NCI-H2227 (cell line): ENCODE measurements around the gene GALNTL6.

Source experiments
- DNase-seq: peaks from one replicate; lab custom pipeline; 2025; ENCODE audit not compliant: unreplicated experiment; lab: John Stamatoyannopoulos, UW

Gene GALNTL6

GRCh38 chr4:172103456-172103855 lies 290.3 kb downstream of the GALNTL6 start:
- DNase-seq = no peak

GRCh38 chr4:172104539-172104938 lies 291.3 kb downstream of the GALNTL6 start:
- DNase-seq = no peak

- DNase-seq = no peak
Measured at GRCh38 chr4:172105918-172106317, 292.7 kb downstream of the GALNTL6 start.

GRCh38 chr4:172109466-172109865 lies 296.3 kb downstream of the GALNTL6 start:
- no peak for DNase-seq

- no peak for DNase-seq
Measured at GRCh38 chr4:172124656-172125308, 311.6 kb downstream of the GALNTL6 start.

- no peak for DNase-seq
Measured at GRCh38 chr4:172125443-172125842, 312.2 kb downstream of the GALNTL6 start.

GRCh38 chr4:172127168-172127567 lies 314.0 kb downstream of the GALNTL6 start:
- DNase-seq = no peak

- no peak for DNase-seq
Measured at GRCh38 chr4:172129593-172129992, 316.4 kb downstream of the GALNTL6 start.

GRCh38 chr4:172134521-172134920 lies 321.3 kb downstream of the GALNTL6 start:
- DNase-seq = no peak

GRCh38 chr4:172141025-172141424 lies 327.8 kb downstream of the GALNTL6 start:
- no peak for DNase-seq

GRCh38 chr4:172142281-172142741 lies 329.1 kb downstream of the GALNTL6 start:
- DNase-seq = no peak

GRCh38 chr4:172143605-172144314 lies 330.6 kb downstream of the GALNTL6 start:
- DNase-seq = no peak

- DNase-seq = no peak
Measured at GRCh38 chr4:172147687-172148086, 334.5 kb downstream of the GALNTL6 start.

GRCh38 chr4:172149329-172149728 lies 336.1 kb downstream of the GALNTL6 start:
- DNase-seq = no peak

- no peak for DNase-seq
Measured at GRCh38 chr4:172152284-172152683, 339.1 kb downstream of the GALNTL6 start.

- DNase-seq = no peak
Measured at GRCh38 chr4:172153719-172154118, 340.5 kb downstream of the GALNTL6 start.

- no peak for DNase-seq
Measured at GRCh38 chr4:172155838-172156345, 342.7 kb downstream of the GALNTL6 start.

- no peak for DNase-seq
Measured at GRCh38 chr4:172157946-172158345, 344.7 kb downstream of the GALNTL6 start.

GRCh38 chr4:172163215-172163614 lies 350.0 kb downstream of the GALNTL6 start:
- DNase-seq = no peak

- DNase-seq = no peak
Measured at GRCh38 chr4:172168888-172169287, 355.7 kb downstream of the GALNTL6 start.

GRCh38 chr4:172169871-172170270 lies 356.7 kb downstream of the GALNTL6 start:
- no peak for DNase-seq

- no peak for DNase-seq
Measured at GRCh38 chr4:172173206-172173605, 360.0 kb downstream of the GALNTL6 start.
